NOMO-1 (cell line): ENCODE measurements around the gene MLLT3.

Experiments used
- DNase-seq, 2 experiments: peaks; one replicate each; lab custom pipeline; 2025; ENCODE audit not compliant: unreplicated experiment in 2 of 2; lab: John Stamatoyannopoulos, UW

MLLT3 gene

DNA sequence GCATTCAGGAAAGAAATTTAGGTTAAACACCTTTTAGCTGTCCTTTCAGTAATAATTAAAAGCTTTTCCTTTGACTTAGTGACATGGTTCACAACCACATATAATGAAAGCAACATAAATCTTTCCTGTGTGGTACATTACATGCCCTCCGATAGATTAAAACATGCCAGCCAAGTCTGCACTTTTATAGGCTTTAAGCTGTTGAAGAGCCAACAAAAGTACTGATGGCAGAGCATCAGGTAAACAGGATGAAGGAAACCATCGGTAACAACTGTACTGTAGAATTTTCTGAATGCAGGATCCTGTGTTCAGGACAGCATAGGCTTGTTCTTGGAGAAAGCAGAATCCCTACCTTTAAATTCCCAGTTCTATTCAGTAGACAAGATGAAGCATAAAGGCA lies 226.6 kb downstream of the MLLT3 start:
- DNase-seq = no peak

DNA sequence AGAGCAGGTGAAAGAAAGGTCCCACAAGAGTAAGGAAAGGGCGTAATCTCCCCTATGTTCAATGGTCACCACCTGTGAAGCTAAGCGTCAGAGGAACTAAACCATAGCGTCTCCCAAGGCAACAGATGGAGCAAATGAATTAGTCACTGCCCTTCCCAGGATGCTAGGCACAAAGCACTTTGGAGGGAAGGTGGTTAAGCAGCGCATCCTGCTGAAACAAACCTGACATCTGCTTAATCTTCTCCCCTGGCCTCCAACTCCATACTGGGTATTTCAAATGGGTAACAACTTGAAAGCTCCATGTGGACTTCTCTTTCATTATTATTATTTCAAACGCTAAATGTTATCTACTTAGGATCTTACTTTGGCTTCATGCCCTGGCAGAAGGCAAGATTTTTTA lies 227.3 kb downstream of the MLLT3 start:
- no peak for DNase-seq

GRCh38 chr9:20391208-20391607 lies 231.1 kb downstream of the MLLT3 start:
- no peak for DNase-seq

DNA sequence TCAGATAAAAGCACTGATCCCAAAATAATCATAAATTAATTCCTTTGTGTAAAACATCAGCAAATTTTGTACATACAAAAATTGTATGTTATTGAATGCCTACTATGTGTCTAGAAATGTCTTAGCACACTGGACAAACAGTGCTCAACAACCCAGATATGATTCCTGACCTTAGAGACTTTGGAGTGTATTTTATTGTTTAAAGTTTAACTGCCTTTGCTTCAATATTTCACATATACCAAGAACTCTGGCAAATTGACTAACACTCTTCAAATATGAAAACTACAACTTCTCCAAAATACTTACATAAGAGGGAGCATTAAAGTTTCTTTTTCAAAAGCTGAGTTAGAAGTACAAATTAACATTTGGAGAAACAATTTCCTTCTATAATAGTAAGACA lies 231.9 kb downstream of the MLLT3 start:
- no peak for DNase-seq

DNA sequence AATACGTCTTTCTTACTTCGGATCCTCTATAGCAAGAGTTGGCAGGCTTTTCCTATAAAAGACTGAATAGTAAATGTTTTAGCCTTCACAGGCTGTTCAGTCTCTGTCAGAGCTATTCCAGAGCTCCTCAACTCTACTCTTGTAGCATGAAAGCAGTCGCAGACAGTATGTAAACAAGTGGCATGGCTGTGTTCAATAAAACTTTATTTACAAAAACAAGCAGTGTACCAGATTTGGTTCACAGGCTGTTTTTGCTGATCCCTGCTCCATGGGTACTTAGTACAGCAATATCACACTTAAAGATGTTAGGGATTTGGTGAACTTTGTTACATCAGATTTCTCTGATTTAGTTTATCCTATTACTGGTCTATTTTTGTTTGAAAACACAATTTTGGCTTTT lies 235.2 kb downstream of the MLLT3 start:
- DNase-seq = no peak

DNA sequence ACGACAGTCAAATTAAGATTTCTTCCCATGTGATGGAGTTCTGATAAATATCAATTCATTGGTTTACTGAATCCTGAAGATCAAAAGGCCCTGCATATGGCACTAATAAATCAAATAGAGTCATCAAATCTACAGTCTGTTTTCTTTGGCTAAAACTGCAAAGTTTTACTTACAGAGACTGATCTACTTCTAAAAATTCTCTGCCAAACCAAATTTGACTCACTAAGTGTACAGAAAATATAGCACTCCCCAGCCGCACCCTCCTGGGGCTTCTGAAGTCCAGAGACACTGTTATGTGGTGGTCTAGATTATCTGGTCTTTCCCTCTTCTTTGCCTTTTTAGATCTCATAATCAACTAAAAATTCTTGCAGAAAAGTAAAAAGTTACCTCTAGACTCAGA lies 237.7 kb downstream of the MLLT3 start:
- no peak for DNase-seq

- DNase-seq = no peak
Observed at GRCh38 chr9:20382460-20383071, 239.7 kb downstream of the MLLT3 start.

- DNase-seq = no peak
Observed at GRCh38 chr9:20380546-20380945, 241.8 kb downstream of the MLLT3 start.

GRCh38 chr9:20379804-20380225 lies 242.5 kb downstream of the MLLT3 start:
- no peak for DNase-seq

GRCh38 chr9:20378851-20379250 lies 243.4 kb downstream of the MLLT3 start:
- DNase-seq = no peak

- DNase-seq = no peak
Observed at GRCh38 chr9:20377790-20378189, 244.5 kb downstream of the MLLT3 start.

GRCh38 chr9:20376731-20377375 lies 245.4 kb downstream of the MLLT3 start:
- no peak for DNase-seq

- DNase-seq = no peak
Observed at GRCh38 chr9:20376042-20376441, 246.3 kb downstream of the MLLT3 start.

DNA sequence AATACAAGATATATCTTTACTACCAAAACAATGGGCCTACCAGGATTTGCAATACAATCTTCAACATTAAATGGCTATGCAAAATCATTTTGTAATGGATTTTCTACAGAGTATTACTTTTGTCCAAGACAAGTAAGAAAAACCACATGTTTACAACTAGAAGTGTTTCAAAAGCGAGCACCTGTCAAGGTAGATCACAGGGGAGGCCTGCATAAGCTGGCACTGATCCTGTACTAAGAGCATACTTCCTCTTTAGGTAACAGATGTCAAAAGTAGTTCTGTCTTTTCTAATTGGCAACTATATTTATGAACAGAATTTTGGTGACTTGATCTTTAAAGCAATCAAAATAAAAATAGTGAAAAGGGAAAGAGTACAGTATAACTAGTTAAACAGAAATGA lies 249.0 kb downstream of the MLLT3 start:
- DNase-seq = no peak

GRCh38 chr9:20369391-20369790 lies 252.9 kb downstream of the MLLT3 start:
- no peak for DNase-seq

GRCh38 chr9:20367855-20368254 lies 254.4 kb downstream of the MLLT3 start:
- no peak for DNase-seq

DNA sequence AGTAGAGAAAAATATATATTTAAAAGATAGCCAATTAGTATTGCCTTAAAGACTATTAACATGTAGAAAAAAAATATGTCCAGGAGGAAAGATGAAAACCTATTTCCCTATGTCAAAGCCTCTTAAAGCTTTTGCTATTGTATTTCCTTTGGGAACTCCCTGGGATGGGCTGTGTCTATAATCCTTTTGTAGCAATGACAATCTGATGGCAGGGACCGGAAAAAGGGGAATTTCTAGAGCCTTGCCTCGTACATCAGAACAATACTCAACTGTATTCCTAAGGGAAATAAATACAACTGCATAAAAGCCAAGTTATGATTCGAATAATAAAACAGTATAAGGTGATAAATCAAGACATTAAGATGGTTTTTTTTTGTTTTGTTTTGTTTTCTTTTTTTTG lies 257.3 kb downstream of the MLLT3 start:
- no peak for DNase-seq

GRCh38 chr9:20363233-20363632 lies 259.1 kb downstream of the MLLT3 start:
- DNase-seq = no peak

DNA sequence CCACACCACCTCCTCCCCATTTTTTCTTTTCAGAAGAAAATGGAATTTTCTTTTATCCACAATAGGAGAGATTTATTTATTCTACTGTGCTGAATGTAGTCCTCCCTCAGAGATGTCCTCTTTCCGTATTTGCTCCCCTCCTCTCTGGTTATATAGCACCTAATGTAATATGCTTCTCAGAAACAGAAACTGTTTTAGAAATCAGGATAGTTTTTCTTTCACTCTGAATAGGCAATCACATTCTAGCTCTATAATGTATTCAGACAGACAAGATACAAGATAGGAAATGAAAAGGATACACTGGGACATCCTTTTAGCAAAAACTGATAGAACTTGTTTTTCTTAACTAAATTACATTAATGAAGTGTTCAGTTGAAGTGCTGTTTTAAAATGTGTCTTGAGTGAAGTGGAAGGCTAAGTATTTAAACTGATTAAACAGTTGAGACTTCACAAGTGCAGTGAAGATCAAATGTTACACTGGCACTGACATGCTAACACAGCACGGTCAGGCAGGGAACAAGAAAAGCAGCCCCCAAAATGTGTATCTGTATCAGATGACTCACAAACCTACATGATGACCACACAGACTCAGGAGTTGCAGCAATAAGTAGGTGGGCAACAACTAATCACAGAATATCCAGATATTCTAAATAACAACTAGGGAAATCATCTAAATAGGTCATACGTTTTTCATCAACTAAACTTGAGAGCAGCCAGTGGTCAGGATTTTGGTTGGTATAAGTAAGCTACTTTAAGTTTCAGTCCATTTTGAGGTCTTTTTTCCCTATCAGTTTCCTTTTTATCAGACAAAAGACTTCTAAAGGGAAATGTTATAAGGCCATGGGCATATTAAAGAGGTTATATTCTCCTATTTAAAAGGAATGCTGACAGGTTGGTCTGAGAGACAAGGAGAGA lies 260.4 kb downstream of the MLLT3 start:
- no peak for DNase-seq

- DNase-seq = no peak
Observed at GRCh38 chr9:20361229-20361628, 261.1 kb downstream of the MLLT3 start.

DNA sequence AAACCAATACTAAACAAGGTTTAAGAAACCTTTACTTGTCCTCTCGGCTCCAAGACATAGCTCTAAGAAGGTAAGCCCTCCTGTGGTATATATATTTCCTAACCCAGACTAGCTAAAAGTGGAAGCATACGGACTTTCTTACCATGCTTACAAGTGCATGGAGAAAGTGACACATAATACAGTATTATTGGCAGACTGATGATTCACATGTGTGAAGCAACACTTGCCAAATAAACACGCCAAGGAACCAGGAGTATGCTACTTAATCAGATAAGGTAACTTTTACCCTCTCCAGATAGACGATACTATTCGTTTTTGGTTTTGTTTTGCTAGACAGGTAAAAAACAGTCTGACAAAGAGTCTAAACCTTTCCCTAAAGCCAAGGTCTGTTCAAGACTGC lies 264.1 kb downstream of the MLLT3 start:
- no peak for DNase-seq

GRCh38 chr9:20357037-20357432 lies 265.3 kb downstream of the MLLT3 start:
- DNase-seq = no peak
